Stimulated activated CD4-positive, alpha-beta T cell treated with anti-CD3 and anti-CD28 coated beads, Interleukin-4, amount 100 ng/mL, for 24 hours (primary cell): ENCODE data around the gene AGER.
"Not testable (repeated sequence)": the region's sequence is repeated elsewhere in the genome, so short reads cannot be mapped to it uniquely, and the experiment has no call there.

Source experiments
- DNase-seq: peaks from one replicate; pipeline ENCODE4 v3.0.0-alpha.2; 2020

AGER gene

GRCh38 chr6:32184084-32184640 is at the start of gene AGER:
Gene AGER, minus strand, starts transcription at chr6:32184253. Its CDS starts 31 bp downstream, at chr6:32184222.
- DNase-seq: no peak

GRCh38 chr6:32226434-32226833 is 42.4 kb upstream of the AGER start:
- DNase-seq: no peak

DNA sequence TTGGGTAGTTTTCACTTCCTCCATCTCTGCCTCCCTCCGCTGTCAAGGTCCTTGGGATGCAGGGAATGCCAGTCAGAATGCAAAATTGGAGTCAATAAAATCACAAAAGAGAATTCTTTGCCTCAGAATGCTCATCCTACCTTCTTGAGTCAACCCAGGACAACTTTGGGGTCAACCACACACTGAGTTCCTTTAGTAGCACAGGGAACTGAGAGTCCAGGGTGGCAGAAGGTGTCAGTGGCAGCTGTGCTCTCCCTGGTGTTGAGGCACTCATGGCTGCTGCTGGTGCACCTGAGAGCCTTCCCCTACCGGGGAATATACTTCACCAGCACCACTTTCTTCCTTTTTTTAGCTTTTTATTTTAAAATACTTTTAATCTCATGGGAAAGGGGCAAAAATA is 40.6 kb upstream of the AGER start:
- DNase-seq: no peak

- no peak for DNase-seq
Measured at GRCh38 chr6:32223258-32224235, 39.5 kb upstream of the AGER start, which contains the start of gene NOTCH4. Gene NOTCH4, minus strand, starts transcription at chr6:32224067. Its CDS starts 139 bp downstream, at chr6:32223928.

DNA sequence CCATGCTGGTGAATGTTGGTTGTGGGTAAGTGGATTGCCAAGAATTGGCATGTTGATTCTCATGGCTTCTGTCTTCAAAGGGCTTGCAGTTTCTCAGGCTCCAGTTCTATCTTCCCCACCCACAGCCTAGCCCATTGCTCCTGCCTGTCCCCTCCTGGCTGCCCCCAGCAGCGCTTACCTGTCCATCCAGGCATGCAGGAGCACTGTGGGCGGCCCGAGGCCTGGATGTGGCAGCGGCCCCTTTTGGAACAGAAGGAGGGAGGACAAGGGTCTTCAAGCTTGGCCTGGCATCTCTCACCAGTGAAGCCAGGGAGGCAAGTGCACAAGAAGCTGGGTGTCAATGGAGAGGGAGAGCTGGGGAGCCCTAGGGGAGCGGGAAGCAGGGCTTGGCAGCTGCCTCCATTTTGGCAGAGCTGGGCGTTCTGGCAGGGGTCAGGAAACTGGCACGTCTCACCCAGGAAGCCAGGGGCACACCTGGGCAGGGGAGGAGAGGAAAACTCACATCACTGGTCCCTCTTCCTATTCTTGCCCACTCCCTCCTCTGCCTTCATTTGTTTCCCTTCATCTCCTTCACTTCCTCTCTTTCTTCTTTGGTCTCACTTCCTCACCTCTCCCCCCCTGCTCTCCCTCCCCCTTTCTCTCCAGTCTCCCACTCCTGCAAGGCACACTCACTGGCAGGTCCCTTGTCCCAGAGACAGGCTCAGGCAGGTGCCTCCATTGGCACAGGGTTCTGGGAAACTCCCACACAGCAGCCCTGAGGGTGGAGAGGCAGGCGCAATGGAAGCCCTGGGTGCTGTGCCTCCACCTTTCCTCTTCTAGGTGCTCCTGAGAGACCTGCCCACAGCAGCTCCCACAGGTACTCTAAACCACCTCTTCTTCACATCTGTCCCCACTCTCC is 38.5 kb upstream of the AGER start:
- DNase-seq: no peak

DNA sequence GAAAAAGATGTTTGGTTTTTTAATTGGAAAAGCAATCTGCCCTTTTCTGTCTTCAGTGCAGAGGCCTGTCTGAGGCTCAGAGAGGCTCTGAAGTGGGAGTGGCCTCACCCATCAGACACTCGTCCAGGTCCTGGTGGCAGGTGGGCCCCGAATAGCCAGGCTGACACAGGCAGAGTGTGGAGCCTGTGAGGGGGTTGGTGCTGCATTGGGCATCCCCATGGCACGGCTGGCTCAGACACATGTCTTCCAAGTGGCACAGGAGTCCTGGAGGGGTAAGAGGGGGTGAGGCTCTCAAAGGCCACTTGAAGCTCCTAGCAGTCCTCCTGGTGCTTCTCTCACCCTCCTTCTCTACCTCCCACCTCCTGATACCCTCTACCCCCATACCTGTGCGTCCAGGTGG is 36.0 kb upstream of the AGER start:
- DNase-seq: no peak

GRCh38 chr6:32218167-32218566 is 34.1 kb upstream of the AGER start:
- no peak for DNase-seq

DNA sequence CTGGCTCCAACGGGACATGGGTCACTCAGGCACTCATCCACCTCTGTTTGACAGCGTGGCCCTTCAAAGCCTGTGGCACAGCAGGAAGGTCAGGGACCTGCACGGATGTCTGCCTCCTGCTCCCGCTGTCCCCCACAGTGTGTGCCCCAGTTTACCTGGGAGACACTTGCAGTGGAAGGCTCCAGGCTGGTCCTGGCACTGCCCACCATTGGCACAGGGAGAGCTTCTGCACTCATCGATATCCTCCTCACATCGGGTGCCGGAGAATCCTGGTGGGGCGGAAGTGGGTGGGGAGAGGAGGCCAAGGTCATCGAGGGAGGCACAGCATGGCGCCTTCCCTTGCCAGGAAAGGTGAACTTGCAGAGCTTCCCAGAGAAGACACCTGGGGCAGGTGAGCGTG is 32.9 kb upstream of the AGER start:
- DNase-seq: no peak

- no peak for DNase-seq
Measured at GRCh38 chr6:32216285-32216684, 32.2 kb upstream of the AGER start.

- no peak for DNase-seq
Measured at GRCh38 chr6:32215617-32216016, 31.6 kb upstream of the AGER start.

DNA sequence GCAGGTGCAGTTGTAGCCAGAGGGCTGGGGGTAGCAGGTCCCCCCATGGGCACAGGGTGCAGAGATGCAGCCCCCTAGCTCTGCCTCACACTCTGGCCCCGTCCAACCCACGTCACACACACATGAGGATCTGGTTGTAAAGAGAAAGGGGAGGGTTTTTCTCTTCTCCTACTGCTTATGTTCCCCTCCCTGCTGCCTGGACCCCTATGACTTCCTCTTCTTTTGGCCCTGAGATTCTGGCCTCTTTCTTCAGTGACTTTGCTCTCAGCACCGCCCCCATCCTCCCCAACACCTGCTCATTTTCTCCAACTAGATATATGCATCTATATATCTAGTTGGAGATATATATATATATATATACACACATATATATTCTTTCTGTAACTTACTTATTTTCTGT is 30.1 kb upstream of the AGER start:
- no peak for DNase-seq

- no peak for DNase-seq
Measured at GRCh38 chr6:32213649-32214048, 29.6 kb upstream of the AGER start.

GRCh38 chr6:32212076-32212760 is 28.2 kb upstream of the AGER start:
- no peak for DNase-seq

GRCh38 chr6:32211432-32211831 is 27.4 kb upstream of the AGER start:
- DNase-seq: not testable (repeated sequence)

- no peak for DNase-seq
Measured at GRCh38 chr6:32210191-32210601, 26.1 kb upstream of the AGER start.

DNA sequence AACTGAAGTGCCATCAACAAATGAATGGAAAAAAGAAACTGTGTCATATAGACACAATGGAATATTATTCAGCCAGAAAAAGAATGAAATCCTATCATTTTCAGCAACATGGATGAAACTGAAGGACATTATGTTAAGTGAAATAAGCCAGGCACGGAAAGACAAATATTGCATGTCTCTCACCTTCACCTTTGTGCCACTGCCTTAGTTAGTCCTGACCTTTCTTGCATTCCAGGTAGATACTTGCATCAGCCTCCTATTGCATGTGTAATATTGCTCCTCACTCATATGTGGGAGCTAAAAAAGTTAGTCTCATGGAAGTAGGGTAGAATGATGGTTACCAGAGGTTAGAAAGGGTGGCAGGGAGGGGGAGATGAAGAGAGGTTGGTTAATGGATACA is 24.9 kb upstream of the AGER start:
- DNase-seq: no peak

GRCh38 chr6:32204268-32204715 is 20.2 kb upstream of the AGER start:
- DNase-seq: no peak

DNA sequence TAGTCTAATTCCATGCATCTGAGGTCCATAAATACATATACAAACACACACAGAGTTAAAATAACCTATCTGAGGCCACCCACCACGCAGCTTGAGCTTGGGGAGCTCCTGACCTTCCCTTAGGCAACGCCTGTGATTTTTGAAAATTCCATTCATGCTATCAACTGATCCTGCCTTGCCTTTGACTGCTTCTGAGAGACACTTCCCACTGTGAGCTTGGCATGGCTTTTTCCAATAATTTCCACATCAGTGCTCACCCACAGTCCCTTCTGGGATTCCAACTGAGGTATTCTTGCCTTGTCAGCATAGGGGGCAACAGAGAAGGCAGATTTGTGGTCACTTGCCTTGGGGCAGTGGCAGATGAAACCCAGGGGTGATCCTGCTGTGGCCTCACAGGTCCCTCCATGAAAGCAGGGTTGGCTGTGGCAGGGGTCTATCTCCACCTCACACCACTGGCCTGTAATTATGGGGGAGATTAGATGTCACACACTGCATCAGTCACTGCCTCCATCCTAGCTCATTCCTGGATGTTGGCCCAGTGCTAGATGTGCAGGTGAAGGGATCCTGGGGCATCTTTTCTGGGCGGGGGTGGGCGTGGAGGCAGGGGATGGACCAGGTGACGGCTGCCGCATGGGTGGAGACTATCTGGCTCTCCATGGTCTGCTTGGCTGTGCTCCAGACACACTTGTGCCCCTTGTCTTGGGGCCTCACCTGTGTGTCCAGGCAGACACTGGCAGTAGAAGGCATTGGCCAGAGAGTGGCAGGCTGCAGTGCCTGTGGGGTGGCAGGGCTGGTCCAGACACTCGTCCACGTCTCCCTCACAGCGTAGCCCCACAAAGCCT is 19.6 kb upstream of the AGER start:
- no peak for DNase-seq

- no peak for DNase-seq
Measured at GRCh38 chr6:32202186-32202585, 18.1 kb upstream of the AGER start.

DNA sequence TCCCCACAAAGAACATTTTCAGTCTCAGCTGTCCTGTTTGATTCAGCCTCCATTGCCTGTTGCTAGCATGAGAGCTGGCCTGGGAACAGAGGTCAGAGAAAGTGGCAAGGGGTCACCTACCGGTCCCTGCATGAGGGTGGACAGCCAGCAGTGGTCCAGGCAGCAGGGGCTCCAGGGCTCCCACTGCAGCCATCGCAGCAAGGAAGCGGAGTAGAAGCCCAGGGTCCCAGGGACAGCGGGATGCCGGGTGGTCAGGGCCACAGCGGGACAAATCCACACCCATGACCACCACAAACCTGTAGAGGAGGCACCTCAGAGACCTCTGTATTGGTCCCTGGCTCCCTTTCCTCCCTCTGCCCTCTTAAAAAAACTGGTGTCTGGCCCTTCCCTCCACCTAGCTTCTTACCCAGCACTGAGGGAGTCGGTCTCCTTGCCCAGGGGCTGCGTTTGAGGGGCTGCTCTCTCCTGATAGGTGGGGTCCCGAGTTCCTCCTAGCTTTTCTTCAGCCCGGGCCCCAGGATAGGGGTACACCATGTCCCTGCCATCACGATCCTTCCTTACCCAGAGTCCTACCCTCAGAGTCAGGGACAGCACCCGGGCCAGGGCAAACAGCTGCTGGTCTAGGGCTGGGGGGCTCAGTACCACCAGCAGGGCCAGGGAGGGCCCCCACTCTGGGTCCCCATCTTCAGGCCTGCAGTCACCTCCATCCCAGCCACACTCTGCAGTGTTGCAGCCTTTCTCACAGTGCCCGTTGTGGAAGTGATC is 16.8 kb upstream of the AGER start:
- DNase-seq: no peak

GRCh38 chr6:32198866-32199265 is 14.8 kb upstream of the AGER start:
- no peak for DNase-seq
